GM12872 (cell line): Measurements from ENCODE around the gene ASL.

Experiments used
- CTCF ChIP-seq: IDR thresholded peaks from 3 replicates; pipeline ENCODE4 v1.5.1; 2011; ENCODE audit warnings: low read depth, mild to moderate bottlenecking, low read length, moderate library complexity; ENCODE audit not compliant: insufficient read depth

ASL gene

GRCh38 chr7:66082886-66083415 is 7.3 kb downstream of the ASL start:
- TF ChIP-seq CTCF = no peak

- 0 out of 3 replicates have a peak, but pooled peaks have one; percentile 17 for TF ChIP-seq CTCF
Measured at GRCh38 chr7:66083677-66084076, 8.1 kb downstream of the ASL start.

GRCh38 chr7:66088861-66089838 is 13.5 kb downstream of the ASL start:
- no peak for TF ChIP-seq CTCF

GRCh38 chr7:66092654-66093053 is 17.0 kb downstream of the ASL start:
- no peak for TF ChIP-seq CTCF

GRCh38 chr7:66095010-66095409 is 19.4 kb downstream of the ASL start:
- TF ChIP-seq CTCF = no peak

- TF ChIP-seq CTCF = no peak
Measured at GRCh38 chr7:66099232-66099550, 23.6 kb downstream of the ASL start.

- no peak for TF ChIP-seq CTCF
Measured at GRCh38 chr7:66099551-66100407, 24.2 kb downstream of the ASL start.
